ENCODE data around the gene PEAR1.

PEAR1 gene

DNA sequence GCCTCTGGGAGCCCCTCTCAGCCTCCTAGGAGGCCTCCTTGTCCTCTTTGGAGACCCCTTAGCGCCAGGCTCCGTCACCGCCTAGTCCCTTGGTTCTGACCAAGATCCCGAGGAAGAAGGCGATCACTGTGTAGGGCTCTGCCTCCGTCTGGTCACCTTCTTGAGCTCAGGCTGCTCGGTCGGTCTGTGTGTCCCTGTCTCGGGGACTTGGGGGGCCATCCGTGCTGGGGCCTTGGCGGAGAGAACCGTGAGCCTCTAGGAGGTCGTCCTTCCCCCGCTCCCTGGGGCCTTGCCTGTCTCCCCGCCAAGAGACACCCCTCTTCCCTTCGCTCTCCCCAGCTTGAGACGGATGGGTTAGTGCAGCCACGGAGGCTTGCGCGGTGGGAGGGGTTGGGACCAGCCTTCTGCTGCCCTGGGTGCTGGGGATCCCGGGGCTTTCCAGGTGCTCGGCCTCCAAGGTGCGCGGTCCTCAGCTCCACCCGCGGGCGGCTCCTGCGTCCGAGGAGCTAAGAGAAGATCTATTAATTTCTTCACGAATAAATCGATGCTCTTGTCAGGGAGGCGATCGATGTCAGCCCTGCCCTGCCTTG, 33.9 kb upstream of the PEAR1 start:
- Histone ChIP-seq H3K27me3 (ENCODE audit: control insufficient read depth in 5 of 5, insufficient read depth in 4 of 5, low read length in 5 of 5) (peaks cover 30 to 72% (median 68%) of the 10 kb centered on the region in 5 donors), H3K9me3 (ENCODE audit: control insufficient read depth in 5 of 5, low read length in 5 of 5) (no peaks in the 10 kb centered on the region), H3K4me3 (ENCODE audit: low read depth in 1 of 5, low read length in 5 of 5) (peak overlapping the region in 4 of 5 donors; percentile 16 to 54 (median 37)), H3K27ac (ENCODE audit: low read depth, low read length) (no peak overlapping the region), H3K36me3 (ENCODE audit: control insufficient read depth in 5 of 5, insufficient read depth in 5 of 5, low read length in 5 of 5) (no peaks in the 10 kb centered on the region), H3K4me1 (ENCODE audit: control insufficient read depth in 5 of 5, insufficient read depth in 5 of 5, low read length in 5 of 5) (peaks cover 4 to 29% (median 24%) of the 10 kb centered on the region in 5 donors), H3K9ac (ENCODE audit: low read length in 5 of 5) (peak overlapping the region in 1 of 5 donors; percentile 44)

- H3K4me1 ChIP-seq (ENCODE audit: control insufficient read depth in 5 of 5, insufficient read depth in 5 of 5, low read length in 5 of 5): peaks cover 4 to 29% (median 24%) of the 10 kb centered on the region in 5 donors
- no peak overlapping the region for H3K27ac ChIP-seq (ENCODE audit: low read depth, low read length)
- H3K36me3 ChIP-seq (ENCODE audit: control insufficient read depth in 5 of 5, insufficient read depth in 5 of 5, low read length in 5 of 5): no peaks in the 10 kb centered on the region
- H3K9ac ChIP-seq (ENCODE audit: low read length in 5 of 5): no peak overlapping the region
- peak overlapping the region in 4 of 5 donors; percentile 21 to 53 (median 44) for H3K4me3 ChIP-seq (ENCODE audit: low read depth in 1 of 5, low read length in 5 of 5)
- peaks cover 30 to 77% (median 73%) of the 10 kb centered on the region in 5 donors for H3K27me3 ChIP-seq (ENCODE audit: control insufficient read depth in 5 of 5, insufficient read depth in 4 of 5, low read length in 5 of 5)
- no peaks in the 10 kb centered on the region for H3K9me3 ChIP-seq (ENCODE audit: control insufficient read depth in 5 of 5, low read length in 5 of 5)
Observed at GRCh38 chr1:156860113-156860627, 33.3 kb upstream of the PEAR1 start.

- no peaks in the 10 kb centered on the region for H3K36me3 ChIP-seq (ENCODE audit: control insufficient read depth in 5 of 5, insufficient read depth in 5 of 5, low read length in 5 of 5)
- H3K4me3 ChIP-seq (ENCODE audit: low read depth in 1 of 5, low read length in 5 of 5): peak within 1 kb of the TSS in 4 of 5 donors; percentile 21 to 53 (median 44)
- H3K9ac ChIP-seq (ENCODE audit: low read length in 5 of 5): no peak within 1 kb of the TSS
- H3K27ac ChIP-seq (ENCODE audit: low read depth, low read length): no peak within 1 kb of the TSS
- peaks cover 30 to 77% (median 74%) of the 10 kb centered on the region in 5 donors for H3K27me3 ChIP-seq (ENCODE audit: control insufficient read depth in 5 of 5, insufficient read depth in 4 of 5, low read length in 5 of 5)
- peaks cover 4 to 29% (median 24%) of the 10 kb centered on the region in 5 donors for H3K4me1 ChIP-seq (ENCODE audit: control insufficient read depth in 5 of 5, insufficient read depth in 5 of 5, low read length in 5 of 5)
- no peaks in the 10 kb centered on the region for H3K9me3 ChIP-seq (ENCODE audit: control insufficient read depth in 5 of 5, low read length in 5 of 5)
Observed at GRCh38 chr1:156860628-156861423, 32.7 kb upstream of the PEAR1 start, which contains the start of gene NTRK1. Gene NTRK1, plus strand, starts transcription at chr1:156860865. Its CDS starts 70 bp downstream, at chr1:156860935.

DNA sequence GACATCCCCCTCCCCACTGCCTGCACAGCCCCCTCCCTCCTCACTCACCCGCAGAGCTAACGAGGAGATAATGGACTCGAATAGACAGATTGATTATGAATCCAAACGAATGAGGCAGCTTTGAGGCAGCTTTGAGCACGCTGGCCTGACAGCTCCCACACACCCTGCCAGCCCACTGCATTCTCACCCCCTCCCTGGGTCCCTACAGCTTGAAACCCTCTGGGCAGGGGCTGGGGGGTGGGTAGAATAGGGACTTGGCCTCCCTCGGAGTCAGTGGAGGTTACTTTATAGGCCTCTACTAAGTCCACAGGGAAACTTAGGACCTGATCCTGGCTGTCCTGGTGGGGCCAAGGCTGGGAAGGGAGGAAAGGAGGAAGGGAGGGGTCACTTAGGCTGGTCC, 30.9 kb upstream of the PEAR1 start:
- Histone ChIP-seq H3K27me3 (ENCODE audit: control insufficient read depth in 5 of 5, insufficient read depth in 4 of 5, low read length in 5 of 5) (peaks cover 25 to 76% (median 72%) of the 10 kb centered on the region in 5 donors), H3K27ac (ENCODE audit: low read depth, low read length) (no peak overlapping the region), H3K9me3 (ENCODE audit: control insufficient read depth in 5 of 5, low read length in 5 of 5) (no peaks in the 10 kb centered on the region), H3K9ac (ENCODE audit: low read length in 5 of 5) (no peak overlapping the region), H3K36me3 (ENCODE audit: control insufficient read depth in 5 of 5, insufficient read depth in 5 of 5, low read length in 5 of 5) (no peaks in the 10 kb centered on the region), H3K4me1 (ENCODE audit: control insufficient read depth in 5 of 5, insufficient read depth in 5 of 5, low read length in 5 of 5) (peaks cover 4 to 29% (median 24%) of the 10 kb centered on the region in 5 donors), H3K4me3 (ENCODE audit: low read depth in 1 of 5, low read length in 5 of 5) (no peak overlapping the region)

GRCh38 chr1:156862997-156863599, 30.4 kb upstream of the PEAR1 start:
- H3K4me3 ChIP-seq (ENCODE audit: low read depth in 1 of 5, low read length in 5 of 5): no peak overlapping the region
- no peaks in the 10 kb centered on the region for H3K36me3 ChIP-seq (ENCODE audit: control insufficient read depth in 5 of 5, insufficient read depth in 5 of 5, low read length in 5 of 5)
- H3K27me3 ChIP-seq (ENCODE audit: control insufficient read depth in 5 of 5, insufficient read depth in 4 of 5, low read length in 5 of 5): peaks cover 20 to 72% (median 68%) of the 10 kb centered on the region in 5 donors
- no peak overlapping the region for H3K9ac ChIP-seq (ENCODE audit: low read length in 5 of 5)
- H3K9me3 ChIP-seq (ENCODE audit: control insufficient read depth in 5 of 5, low read length in 5 of 5): no peaks in the 10 kb centered on the region
- H3K27ac ChIP-seq (ENCODE audit: low read depth, low read length): no peak overlapping the region
- H3K4me1 ChIP-seq (ENCODE audit: control insufficient read depth in 5 of 5, insufficient read depth in 5 of 5, low read length in 5 of 5): peaks cover 4 to 29% (median 24%) of the 10 kb centered on the region in 5 donors

GRCh38 chr1:156863631-156864030, 29.9 kb upstream of the PEAR1 start:
- no peak overlapping the region for H3K9ac ChIP-seq (ENCODE audit: low read length in 5 of 5)
- no peaks in the 10 kb centered on the region for H3K36me3 ChIP-seq (ENCODE audit: control insufficient read depth in 5 of 5, insufficient read depth in 5 of 5, low read length in 5 of 5)
- peaks cover 15 to 72% (median 65%) of the 10 kb centered on the region in 5 donors for H3K27me3 ChIP-seq (ENCODE audit: control insufficient read depth in 5 of 5, insufficient read depth in 4 of 5, low read length in 5 of 5)
- H3K27ac ChIP-seq (ENCODE audit: low read depth, low read length): no peak overlapping the region
- peaks cover 4 to 27% (median 22%) of the 10 kb centered on the region in 5 donors for H3K4me1 ChIP-seq (ENCODE audit: control insufficient read depth in 5 of 5, insufficient read depth in 5 of 5, low read length in 5 of 5)
- no peak overlapping the region for H3K4me3 ChIP-seq (ENCODE audit: low read depth in 1 of 5, low read length in 5 of 5)
- no peaks in the 10 kb centered on the region for H3K9me3 ChIP-seq (ENCODE audit: control insufficient read depth in 5 of 5, low read length in 5 of 5)

GRCh38 chr1:156864796-156865195, 28.7 kb upstream of the PEAR1 start:
- H3K27ac ChIP-seq (ENCODE audit: low read depth, low read length): no peak overlapping the region
- H3K9me3 ChIP-seq (ENCODE audit: control insufficient read depth in 5 of 5, low read length in 5 of 5): no peaks in the 10 kb centered on the region
- H3K27me3 ChIP-seq (ENCODE audit: control insufficient read depth in 5 of 5, insufficient read depth in 4 of 5, low read length in 5 of 5): peaks cover 6 to 64% (median 57%) of the 10 kb centered on the region in 5 donors

DNA sequence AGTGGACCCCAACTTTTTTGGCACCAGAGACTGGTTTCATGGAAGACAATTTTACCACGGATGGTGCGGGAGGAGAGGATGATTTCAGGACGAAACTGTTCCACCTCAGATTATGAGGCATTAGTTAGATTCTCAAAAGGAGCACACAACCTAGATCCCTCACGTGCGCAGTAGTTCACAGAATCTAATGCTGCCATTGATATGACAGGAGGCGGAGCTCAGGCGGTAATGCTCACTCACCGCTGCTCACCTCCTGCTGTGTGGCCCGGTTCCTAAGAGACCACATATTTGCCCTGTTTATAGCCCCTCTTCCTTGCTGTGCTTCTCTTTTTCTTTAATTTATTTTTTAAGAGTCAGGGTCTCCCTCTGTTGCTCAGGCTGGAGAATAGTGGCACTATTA, 28.3 kb upstream of the PEAR1 start:
- peaks cover 1 to 11% (median 7%) of the 10 kb centered on the region in 5 donors for H3K4me1 ChIP-seq (ENCODE audit: control insufficient read depth in 5 of 5, insufficient read depth in 5 of 5, low read length in 5 of 5)
- H3K36me3 ChIP-seq (ENCODE audit: control insufficient read depth in 5 of 5, insufficient read depth in 5 of 5, low read length in 5 of 5): no peaks in the 10 kb centered on the region
- peaks cover 4 to 59% (median 53%) of the 10 kb centered on the region in 5 donors for H3K27me3 ChIP-seq (ENCODE audit: control insufficient read depth in 5 of 5, insufficient read depth in 4 of 5, low read length in 5 of 5)
- H3K9ac ChIP-seq (ENCODE audit: low read length in 5 of 5): no peak overlapping the region
- H3K9me3 ChIP-seq (ENCODE audit: control insufficient read depth in 5 of 5, low read length in 5 of 5): no peaks in the 10 kb centered on the region
- H3K4me3 ChIP-seq (ENCODE audit: low read depth in 1 of 5, low read length in 5 of 5): no peak overlapping the region
- no peak overlapping the region for H3K27ac ChIP-seq (ENCODE audit: low read depth, low read length)

More at GRCh38 chr1:156864796-156865195, 28.7 kb upstream of the PEAR1 start:
- Histone ChIP-seq H3K9ac (ENCODE audit: low read length in 5 of 5) (no peak overlapping the region), H3K4me3 (ENCODE audit: low read depth in 1 of 5, low read length in 5 of 5) (no peak overlapping the region), H3K4me1 (ENCODE audit: control insufficient read depth in 5 of 5, insufficient read depth in 5 of 5, low read length in 5 of 5) (peaks cover 2 to 15% (median 11%) of the 10 kb centered on the region in 5 donors), H3K36me3 (ENCODE audit: control insufficient read depth in 5 of 5, insufficient read depth in 5 of 5, low read length in 5 of 5) (no peaks in the 10 kb centered on the region)

DNA sequence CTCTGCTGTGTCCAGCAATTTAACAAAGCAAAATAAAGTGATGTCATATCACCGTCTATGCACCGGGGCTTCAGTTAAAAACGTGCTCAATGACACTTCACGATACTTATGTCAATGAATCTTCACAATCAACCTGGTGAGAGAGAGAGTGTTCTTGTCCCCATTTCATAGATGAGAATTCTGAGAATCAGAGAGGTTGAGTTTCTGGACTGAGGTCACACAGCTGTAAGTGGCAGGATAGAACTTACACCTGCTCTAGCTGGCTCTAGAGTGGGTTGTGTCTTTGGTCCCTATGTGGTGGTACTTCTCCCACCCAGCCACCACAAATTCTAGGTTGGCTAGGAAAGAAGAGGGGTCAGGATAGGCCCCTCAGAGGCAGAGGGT, 27.7 kb upstream of the PEAR1 start:
- Histone ChIP-seq H3K4me1 (ENCODE audit: control insufficient read depth in 5 of 5, insufficient read depth in 5 of 5, low read length in 5 of 5) (peaks cover 0 to 5% (median 2%) of the 10 kb centered on the region in 5 donors), H3K27me3 (ENCODE audit: control insufficient read depth in 5 of 5, insufficient read depth in 4 of 5, low read length in 5 of 5) (peaks cover 4 to 55% (median 47%) of the 10 kb centered on the region in 5 donors), H3K36me3 (ENCODE audit: control insufficient read depth in 5 of 5, insufficient read depth in 5 of 5, low read length in 5 of 5) (no peaks in the 10 kb centered on the region), H3K4me3 (ENCODE audit: low read depth in 1 of 5, low read length in 5 of 5) (no peak overlapping the region), H3K27ac (ENCODE audit: low read depth, low read length) (no peak overlapping the region), H3K9ac (ENCODE audit: low read length in 5 of 5) (no peak overlapping the region), H3K9me3 (ENCODE audit: control insufficient read depth in 5 of 5, low read length in 5 of 5) (no peaks in the 10 kb centered on the region)

All from subcutaneous abdominal adipose tissue (tissue), 5 donors.